MM.1S (cell line): ENCODE measurements around the gene GCGR.

ENCODE experiments used
- DNase-seq: peaks from one replicate; pipeline ENCODE4 v3.0.0-alpha.2; 2015
- H2AFZ ChIP-seq: fragments of 300-600 bp; sonication (generic); 2 replicates; pipeline ENCODE4 v1.6.0; 2016; ENCODE audit warnings: antibody characterized with exemption, low read length
- H3F3A ChIP-seq: fragments of 300-600 bp; sonication (generic); 2 replicates; pipeline ENCODE4 v1.6.1; 2016; ENCODE audit warnings: mild to moderate bottlenecking, antibody characterized with exemption, low read length, moderate library complexity, mixed read lengths; ENCODE audit not compliant: insufficient read depth
- H3K27ac ChIP-seq: fragments of 300-600 bp; sonication (generic); 2 replicates; pipeline ENCODE4 v1.5.1; 2016; ENCODE audit warnings: mild to moderate bottlenecking, low read length
- H3K27me3 ChIP-seq: fragments of 300-600 bp; sonication (generic); replicated peaks from 2 replicates; pipeline ENCODE4 v1.6.0; 2016; ENCODE audit warnings: low read length; ENCODE audit not compliant: insufficient read depth
- H3K36me3 ChIP-seq: fragments of 300-600 bp; sonication (generic); replicated peaks from 2 replicates; pipeline ENCODE4 v1.6.1; 2016; ENCODE audit warnings: mild to moderate bottlenecking, low read length, mixed read lengths; ENCODE audit not compliant: insufficient read depth
- H3K4me1 ChIP-seq: fragments of 300-600 bp; sonication (generic); 2 replicates; pipeline ENCODE4 v1.6.1; 2016; ENCODE audit warnings: low read length, mixed read lengths
- H3K4me2 ChIP-seq: fragments of 300-600 bp; sonication (generic); 2 replicates; pipeline ENCODE4 v1.6.0; 2016; ENCODE audit warnings: low read depth, low read length
- H3K4me3 ChIP-seq: fragments of 300-600 bp; sonication (generic); 2 replicates; pipeline ENCODE4 v1.5.1; 2016; ENCODE audit warnings: low read length, mixed read lengths
- H3K79me2 ChIP-seq: fragments of 300-600 bp; sonication (generic); 2 replicates; pipeline ENCODE4 v1.6.1; 2016; ENCODE audit warnings: mixed run types, low read length, mixed read lengths
- H3K9ac ChIP-seq: fragments of 300-600 bp; sonication (generic); 2 replicates; pipeline ENCODE4 v1.6.1; 2016; ENCODE audit warnings: low read length, mixed read lengths
- H3K9me2 ChIP-seq: fragments of 300-600 bp; sonication (generic); replicated peaks from 2 replicates; pipeline ENCODE4 v1.6.1; 2016; ENCODE audit warnings: mild to moderate bottlenecking, low read length, mixed read lengths; ENCODE audit not compliant: insufficient read depth
- H3K9me3 ChIP-seq: fragments of 300-600 bp; sonication (generic); replicated peaks from 2 replicates; pipeline ENCODE4 v1.6.1; 2016; ENCODE audit warnings: mild to moderate bottlenecking, low read length, mixed read lengths; ENCODE audit not compliant: insufficient read depth
- H4K20me1 ChIP-seq: fragments of 300-600 bp; sonication (generic); 2 replicates; pipeline ENCODE4 v1.6.1; 2016; ENCODE audit warnings: mild to moderate bottlenecking, low read length, moderate library complexity, mixed read lengths; ENCODE audit not compliant: insufficient read depth
- EZH2 ChIP-seq: fragments of 300-600 bp; sonication (generic); optimal IDR thresholded peaks from 2 replicates; pipeline ENCODE3; 2017; ENCODE audit warnings: low read depth, mild to moderate bottlenecking, antibody characterized with exemption, low read length, mixed read lengths
- EZH2phosphoT487 ChIP-seq: fragments of 300-600 bp; sonication (generic); IDR thresholded peaks from 2 replicates; pipeline ENCODE4 v1.6.1; 2018; ENCODE audit warnings: antibody characterized with exemption, low read length
- TF ChIP-seq, protein P1 (sequence below): fragments of 300-600 bp; sonication (generic); IDR thresholded peaks from 2 replicates; pipeline ENCODE4 v1.5.1; 2016; ENCODE audit warnings: antibody characterized with exemption, low read length, mixed read lengths

Gene GCGR

DNA sequence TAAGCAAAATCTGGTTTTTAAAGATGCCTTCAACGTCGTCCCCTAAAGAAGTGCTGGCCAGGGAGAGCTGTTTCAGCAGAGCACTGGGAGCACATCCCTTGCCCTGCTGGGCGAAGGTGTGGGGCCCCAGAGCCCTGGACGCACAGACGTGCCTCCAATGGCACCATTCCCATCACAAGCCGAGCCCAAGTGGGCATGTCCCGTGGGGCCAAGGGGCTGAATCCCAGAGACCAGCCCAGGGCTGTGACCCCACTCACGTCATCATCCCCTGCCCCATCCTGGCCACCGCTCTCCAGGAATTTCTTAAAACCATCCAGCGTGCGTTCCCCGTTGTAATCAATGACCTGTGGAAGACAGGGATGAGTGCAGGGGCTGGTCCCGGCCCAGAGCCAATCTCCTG lies 40.9 kb downstream of the GCGR start:
- TF ChIP-seq, protein P1, sequence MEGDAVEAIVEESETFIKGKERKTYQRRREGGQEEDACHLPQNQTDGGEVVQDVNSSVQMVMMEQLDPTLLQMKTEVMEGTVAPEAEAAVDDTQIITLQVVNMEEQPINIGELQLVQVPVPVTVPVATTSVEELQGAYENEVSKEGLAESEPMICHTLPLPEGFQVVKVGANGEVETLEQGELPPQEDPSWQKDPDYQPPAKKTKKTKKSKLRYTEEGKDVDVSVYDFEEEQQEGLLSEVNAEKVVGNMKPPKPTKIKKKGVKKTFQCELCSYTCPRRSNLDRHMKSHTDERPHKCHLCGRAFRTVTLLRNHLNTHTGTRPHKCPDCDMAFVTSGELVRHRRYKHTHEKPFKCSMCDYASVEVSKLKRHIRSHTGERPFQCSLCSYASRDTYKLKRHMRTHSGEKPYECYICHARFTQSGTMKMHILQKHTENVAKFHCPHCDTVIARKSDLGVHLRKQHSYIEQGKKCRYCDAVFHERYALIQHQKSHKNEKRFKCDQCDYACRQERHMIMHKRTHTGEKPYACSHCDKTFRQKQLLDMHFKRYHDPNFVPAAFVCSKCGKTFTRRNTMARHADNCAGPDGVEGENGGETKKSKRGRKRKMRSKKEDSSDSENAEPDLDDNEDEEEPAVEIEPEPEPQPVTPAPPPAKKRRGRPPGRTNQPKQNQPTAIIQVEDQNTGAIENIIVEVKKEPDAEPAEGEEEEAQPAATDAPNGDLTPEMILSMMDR, result no peak
- TF ChIP-seq EZH2, result no peak
- no peak for TF ChIP-seq EZH2phosphoT487
- Histone ChIP-seq H3K4me2 (no peak overlapping the region), H4K20me1 (no peaks in the 10 kb centered on the region; the same call in 1 of the 2 replicates), H3K9me3 (no peaks in the 10 kb centered on the region), H2AFZ (no peak overlapping the region), H3K9me2 (no peaks in the 10 kb centered on the region), H3K36me3 (peaks cover 18% of the 10 kb centered on the region; the same call in 1 of the 2 replicates), H3K27ac (no peak overlapping the region), H3K27me3 (no peaks in the 10 kb centered on the region), H3K9ac (no peak overlapping the region), H3K4me1 (no peaks in the 10 kb centered on the region), H3F3A (peaks cover 15% of the 10 kb centered on the region; the same call in 1 of the 2 replicates), H3K79me2 (peaks cover 5% of the 10 kb centered on the region; the same call in 1 of the 2 replicates), H3K4me3 (no peak overlapping the region)
- no peak for DNase-seq

DNA sequence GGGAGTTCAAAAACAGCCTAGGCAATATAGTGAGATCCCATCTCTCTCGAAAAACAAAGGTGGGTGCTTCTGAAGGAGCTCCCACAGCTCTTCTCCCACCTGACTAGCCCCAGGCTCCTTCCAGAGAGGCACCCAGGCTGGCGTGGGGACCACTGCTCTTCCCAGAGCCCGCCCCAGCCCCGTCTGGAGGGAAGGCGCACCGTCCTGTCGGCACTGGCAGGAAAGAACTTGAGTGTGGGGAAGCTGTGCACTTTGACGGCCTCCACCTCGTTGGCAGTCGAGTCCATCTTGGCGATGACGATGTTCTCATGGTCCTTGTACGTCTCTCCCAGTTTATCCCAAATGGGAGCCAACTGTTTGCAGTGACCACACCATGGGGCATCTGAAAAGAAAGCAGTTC lies 41.4 kb downstream of the GCGR start:
- Histone ChIP-seq H2AFZ (no peak overlapping the region), H4K20me1 (no peaks in the 10 kb centered on the region; the same call in 1 of the 2 replicates), H3K9me3 (no peaks in the 10 kb centered on the region), H3K4me2 (no peak overlapping the region), H3F3A (peaks cover 15% of the 10 kb centered on the region; the same call in 1 of the 2 replicates), H3K36me3 (peaks cover 18% of the 10 kb centered on the region; the same call in 1 of the 2 replicates), H3K9me2 (no peaks in the 10 kb centered on the region), H3K27me3 (no peaks in the 10 kb centered on the region), H3K79me2 (peaks cover 5% of the 10 kb centered on the region; the same call in 1 of the 2 replicates), H3K4me1 (no peaks in the 10 kb centered on the region), H3K9ac (no peak overlapping the region), H3K27ac (no peak overlapping the region), H3K4me3 (no peak overlapping the region)
- TF ChIP-seq EZH2phosphoT487 (no peak), EZH2 (no peak)
- TF ChIP-seq, protein P1, result no peak
- no peak for DNase-seq

DNA sequence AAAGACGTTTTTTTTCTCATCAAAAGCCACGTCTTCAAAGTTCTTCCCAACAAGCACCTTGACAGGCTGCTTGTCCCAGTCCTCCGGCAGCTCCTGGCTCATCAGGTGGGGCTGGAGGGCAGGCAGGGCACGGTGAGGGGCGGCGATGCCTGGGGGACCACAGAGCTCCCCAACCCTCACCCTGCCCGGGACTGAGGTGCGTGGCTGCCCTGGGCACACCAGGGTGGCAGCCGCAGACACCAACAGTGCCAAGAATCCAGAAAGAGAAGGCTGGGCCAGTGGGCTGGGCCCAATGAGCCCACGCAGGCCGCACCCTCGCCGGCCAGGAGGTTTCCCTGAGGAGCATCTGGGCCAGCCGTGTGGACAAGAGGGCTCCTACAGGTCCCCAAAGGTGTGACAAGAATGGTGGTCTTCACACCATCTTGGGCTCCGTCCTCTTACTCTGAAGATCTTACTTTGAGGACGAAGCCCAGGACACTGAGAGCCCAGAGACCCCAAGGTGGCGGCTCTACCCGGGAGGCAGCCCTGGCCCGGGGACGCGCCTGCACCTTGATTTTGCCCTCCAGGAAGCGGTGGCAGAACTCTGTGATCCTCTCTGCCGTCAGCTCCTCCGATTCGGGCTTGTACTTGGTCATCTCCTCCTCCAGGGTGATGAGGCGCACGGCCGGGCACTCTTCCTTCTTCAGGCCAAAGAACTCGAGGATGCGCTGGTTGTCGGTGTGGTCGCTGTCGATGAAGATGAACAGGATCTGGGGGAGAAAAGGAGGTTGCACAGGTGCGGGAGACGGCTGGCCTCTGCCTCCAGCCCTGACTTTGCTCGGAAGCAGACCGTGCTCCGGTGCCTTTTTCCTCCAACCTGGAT lies 42.2 kb downstream of the GCGR start:
- H3K4me3 ChIP-seq, result no peak overlapping the region
- H3K9me3 ChIP-seq, result no peaks in the 10 kb centered on the region
- peaks cover 18% of the 10 kb centered on the region; the same call in 1 of the 2 replicates for H3K36me3 ChIP-seq
- no peak overlapping the region for H2AFZ ChIP-seq
- H3K79me2 ChIP-seq, result peaks cover 6% of the 10 kb centered on the region
- no peaks in the 10 kb centered on the region for H3K27me3 ChIP-seq
- no peak for TF ChIP-seq EZH2phosphoT487
- TF ChIP-seq EZH2, result no peak
- H3K4me2 ChIP-seq, result no peak overlapping the region
- H3K9ac ChIP-seq, result no peak overlapping the region
- H3K27ac ChIP-seq, result no peak overlapping the region
- H3K4me1 ChIP-seq, result no peaks in the 10 kb centered on the region
- no peaks in the 10 kb centered on the region; the same call in 1 of the 2 replicates for H4K20me1 ChIP-seq
- H3K9me2 ChIP-seq, result no peaks in the 10 kb centered on the region
- peaks cover 15% of the 10 kb centered on the region; the same call in 1 of the 2 replicates for H3F3A ChIP-seq
- DNase-seq, result no peak
